GM12875 (cell line): Measurements from ENCODE around the gene DPPA5.
A peak's percentile ranks its signal among the peaks of the same experiment; 100 is the strongest.
"Not testable (repeated sequence)": the region's sequence is repeated elsewhere in the genome, so short reads cannot be mapped to it uniquely, and the experiment has no call there.

ENCODE experiments used
- H3K4me3 ChIP-seq: one replicate; pipeline ENCODE4 v1.5.1; 2011; ENCODE audit warnings: low read depth, low read length, control low read depth
- TF ChIP-seq, protein P1 (sequence below): IDR thresholded peaks from 2 replicates; pipeline ENCODE4 v1.5.1; 2011; ENCODE audit warnings: low read depth, mild to moderate bottlenecking, control low read depth, inconsistent platforms, low read length, moderate library complexity, borderline replicate concordance; ENCODE audit not compliant: insufficient read depth

Gene DPPA5

DNA sequence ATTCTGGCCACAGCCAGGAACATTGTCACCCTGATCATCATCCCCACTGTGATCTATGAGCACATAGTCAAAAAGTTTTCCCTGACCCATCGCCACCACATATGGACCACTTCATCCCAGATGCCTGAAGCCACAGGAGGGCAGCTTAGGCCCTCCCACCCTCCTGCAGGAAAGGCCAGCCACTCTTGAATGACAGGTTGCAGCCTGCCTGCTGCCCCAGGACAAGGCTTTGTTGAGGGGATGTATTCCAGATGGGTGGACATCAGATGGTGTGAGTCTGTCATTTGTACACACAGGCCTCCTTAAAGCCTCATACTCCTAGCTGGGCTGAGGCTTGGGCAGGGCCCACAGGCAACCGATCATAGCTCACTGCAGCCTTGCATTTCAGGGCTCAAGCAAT lies 30.8 kb downstream of the DPPA5 start:
- no peak overlapping the region for H3K4me3 ChIP-seq
- TF ChIP-seq, protein P1, sequence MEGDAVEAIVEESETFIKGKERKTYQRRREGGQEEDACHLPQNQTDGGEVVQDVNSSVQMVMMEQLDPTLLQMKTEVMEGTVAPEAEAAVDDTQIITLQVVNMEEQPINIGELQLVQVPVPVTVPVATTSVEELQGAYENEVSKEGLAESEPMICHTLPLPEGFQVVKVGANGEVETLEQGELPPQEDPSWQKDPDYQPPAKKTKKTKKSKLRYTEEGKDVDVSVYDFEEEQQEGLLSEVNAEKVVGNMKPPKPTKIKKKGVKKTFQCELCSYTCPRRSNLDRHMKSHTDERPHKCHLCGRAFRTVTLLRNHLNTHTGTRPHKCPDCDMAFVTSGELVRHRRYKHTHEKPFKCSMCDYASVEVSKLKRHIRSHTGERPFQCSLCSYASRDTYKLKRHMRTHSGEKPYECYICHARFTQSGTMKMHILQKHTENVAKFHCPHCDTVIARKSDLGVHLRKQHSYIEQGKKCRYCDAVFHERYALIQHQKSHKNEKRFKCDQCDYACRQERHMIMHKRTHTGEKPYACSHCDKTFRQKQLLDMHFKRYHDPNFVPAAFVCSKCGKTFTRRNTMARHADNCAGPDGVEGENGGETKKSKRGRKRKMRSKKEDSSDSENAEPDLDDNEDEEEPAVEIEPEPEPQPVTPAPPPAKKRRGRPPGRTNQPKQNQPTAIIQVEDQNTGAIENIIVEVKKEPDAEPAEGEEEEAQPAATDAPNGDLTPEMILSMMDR, result no peak

DNA sequence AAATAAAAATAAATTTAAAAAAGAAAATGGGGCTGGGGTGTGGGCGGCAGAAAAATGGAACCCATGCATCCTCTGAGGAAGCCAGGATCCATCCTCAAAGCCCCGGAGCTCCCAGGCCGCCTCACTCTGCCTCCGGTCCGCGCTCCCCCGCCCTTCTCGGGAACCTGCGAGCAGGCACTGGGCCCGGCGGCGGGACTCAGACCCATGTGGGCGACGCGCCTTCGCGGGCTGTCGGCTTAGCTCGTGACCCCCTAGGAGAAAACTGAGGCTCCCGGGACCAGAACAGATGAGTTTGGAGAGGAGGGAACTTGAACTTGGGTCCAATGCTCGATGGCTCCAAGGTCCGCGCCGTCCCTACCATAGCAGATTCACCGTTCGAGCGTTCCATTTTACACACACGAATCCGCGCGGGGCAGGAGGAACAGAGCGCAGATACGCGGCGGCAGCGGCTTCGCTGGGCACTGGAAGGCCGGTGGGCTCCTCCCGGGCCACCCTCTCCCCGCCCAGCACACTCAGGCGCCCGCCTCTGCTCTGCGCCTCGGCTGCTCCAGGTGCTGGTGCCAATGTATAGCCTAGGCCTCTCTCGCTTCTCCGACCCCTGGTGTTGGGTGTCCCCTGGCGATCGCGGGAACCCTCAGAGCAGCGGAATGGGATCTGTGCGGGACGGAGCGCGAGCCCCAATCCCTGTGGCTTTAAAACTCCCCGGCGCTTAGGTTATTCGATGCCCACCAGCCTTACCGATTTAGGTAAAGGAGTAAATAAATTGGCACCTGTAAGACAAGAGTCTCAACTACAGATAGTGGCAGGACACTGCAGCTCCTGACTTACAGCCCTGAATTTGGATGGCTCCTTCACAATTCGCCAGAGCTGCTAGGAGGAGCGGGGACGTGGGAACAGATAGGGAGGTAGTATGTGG lies 39.2 kb downstream of the DPPA5 start:
- H3K4me3 ChIP-seq, result no peak overlapping the region

DNA sequence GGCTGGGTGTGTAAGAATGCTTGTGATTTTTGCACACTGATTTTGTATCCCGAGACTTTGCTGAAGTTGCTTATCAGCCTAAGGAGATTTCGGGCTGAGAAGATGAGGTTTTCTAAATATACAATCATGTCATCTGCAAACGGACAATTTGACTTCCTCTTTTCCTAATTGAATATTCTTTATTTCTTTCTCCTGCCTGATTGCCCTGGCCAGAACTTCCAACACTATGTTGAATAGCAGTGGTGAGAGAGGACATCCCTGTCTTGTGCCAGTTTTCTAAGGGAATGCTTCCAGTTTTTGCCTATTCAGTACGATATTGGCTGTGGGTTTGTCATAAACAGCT lies 43.6 kb downstream of the DPPA5 start:
- peak overlapping the region; percentile 85 for H3K4me3 ChIP-seq

More for the DNA sequence above, 39.2 kb downstream of the DPPA5 start:
- TF ChIP-seq, protein P1, result no peak

DNA sequence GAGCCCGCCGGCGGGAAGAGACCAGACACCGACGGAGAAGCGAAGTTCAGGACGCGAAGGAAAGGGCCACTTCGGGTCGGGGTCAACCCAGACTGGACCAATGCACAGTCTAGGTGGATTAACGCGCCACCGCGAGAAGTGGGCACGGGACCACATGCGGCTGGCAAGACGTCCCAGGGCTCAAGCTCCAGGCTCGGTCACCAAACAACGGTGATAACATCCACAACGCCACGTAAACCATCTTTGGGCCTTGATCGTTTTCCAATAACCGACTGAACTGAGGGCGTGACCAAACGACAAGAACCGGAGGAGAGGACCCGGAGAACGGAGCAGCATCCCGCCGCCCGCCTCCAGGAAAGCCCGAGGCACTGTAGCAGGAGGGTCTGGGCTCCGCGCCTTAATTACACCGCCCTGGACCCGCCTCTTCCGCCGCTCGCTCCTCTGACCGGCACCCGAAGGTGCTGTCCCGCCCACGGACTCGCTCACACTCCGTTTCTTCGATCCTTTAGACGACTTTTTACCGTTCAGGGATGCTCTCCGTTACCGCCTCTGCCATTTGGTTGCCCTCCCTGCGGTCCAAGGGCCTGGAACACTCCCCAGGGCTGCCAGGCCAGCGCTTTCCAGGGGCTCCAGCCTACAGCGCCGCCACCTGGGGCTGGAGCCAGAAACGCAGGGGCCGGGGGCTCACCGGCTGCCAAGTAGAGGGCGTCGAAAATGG lies 44.1 kb downstream of the DPPA5 start:
- TF ChIP-seq, protein P1, result peak; percentile 73
- H3K4me3 ChIP-seq, result peak overlapping the region; percentile 85

DNA sequence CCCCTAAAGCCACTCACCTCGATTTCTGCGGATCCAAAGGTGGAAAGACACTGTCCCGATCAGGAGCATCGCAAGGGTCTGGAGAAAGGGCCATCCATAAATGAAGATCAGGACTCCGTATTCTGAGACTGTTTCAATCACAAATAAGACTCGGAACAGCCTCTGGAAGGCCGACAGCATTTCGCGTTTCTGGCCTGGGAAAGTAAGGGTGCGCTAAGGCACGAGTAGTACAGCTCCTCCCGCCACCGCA lies 44.6 kb downstream of the DPPA5 start:
- TF ChIP-seq, protein P1, result no peak
- H3K4me3 ChIP-seq, result peak overlapping the region; percentile 85

DNA sequence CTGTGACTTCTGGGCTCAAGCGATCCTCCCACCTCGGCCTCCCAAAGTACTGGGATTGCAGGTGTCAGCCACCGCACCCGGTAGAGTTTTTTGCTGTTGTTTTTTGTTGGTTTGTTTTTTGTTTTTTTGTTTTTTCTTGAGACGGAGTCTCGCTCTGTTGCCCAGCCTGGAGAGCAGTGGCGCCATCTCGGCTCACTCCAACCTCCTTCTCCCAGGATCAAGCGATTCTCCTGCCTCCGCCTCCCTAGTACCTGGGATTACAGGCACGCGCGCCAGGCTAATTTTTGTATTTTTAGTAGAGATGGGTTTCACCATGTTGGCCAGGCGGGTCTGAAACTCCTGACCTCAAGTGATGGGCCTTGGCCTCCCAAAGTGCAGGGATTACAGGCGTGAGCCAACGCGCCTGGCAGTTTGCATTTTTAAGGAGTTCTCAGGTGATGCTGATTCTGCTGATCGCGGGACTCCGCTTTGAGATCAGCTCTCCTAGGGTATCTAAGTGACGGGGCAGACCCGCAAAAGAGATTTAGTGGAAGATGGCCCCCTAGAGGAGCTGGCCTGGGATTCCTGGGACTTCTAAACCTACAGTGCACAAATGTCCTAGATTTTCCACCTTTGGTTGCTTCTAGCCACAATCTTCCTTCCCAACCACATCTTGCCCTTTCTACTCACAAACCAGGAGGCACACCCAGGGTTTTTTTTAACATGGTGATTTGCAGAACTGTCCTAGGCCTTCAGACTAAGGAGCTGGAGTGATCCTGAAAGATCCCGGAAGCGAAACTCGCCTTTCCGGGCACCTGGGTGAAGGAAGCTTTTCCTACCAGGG lies 45.2 kb downstream of the DPPA5 start:
- H3K4me3 ChIP-seq, result peak overlapping the region; percentile 85
- TF ChIP-seq, protein P1, result no peak

DNA sequence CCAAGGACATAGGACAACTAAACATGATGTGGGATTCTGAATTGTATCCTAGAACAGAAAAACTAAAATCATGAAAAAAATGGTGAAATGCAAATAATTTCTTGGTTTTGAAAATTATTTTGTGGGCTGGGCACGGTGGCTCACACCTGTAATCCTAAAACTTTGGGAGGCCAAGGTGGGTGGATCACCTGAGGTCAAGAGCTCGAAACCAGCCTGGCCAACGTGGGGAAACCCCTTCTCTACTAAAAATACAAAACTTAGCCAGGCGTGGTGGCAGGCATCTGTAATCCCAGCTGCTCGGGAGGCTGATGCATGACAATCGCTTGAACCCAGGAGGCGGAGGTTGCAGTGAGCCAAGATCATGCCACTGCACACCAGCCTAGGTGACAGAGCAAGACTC lies 50.3 kb downstream of the DPPA5 start:
- not testable (repeated sequence) for H3K4me3 ChIP-seq
